ENCODE results near the gene ZNF606.
A peak's percentile ranks its signal among the peaks of the same experiment; 100 is the strongest.

ZNF606 gene

DNA sequence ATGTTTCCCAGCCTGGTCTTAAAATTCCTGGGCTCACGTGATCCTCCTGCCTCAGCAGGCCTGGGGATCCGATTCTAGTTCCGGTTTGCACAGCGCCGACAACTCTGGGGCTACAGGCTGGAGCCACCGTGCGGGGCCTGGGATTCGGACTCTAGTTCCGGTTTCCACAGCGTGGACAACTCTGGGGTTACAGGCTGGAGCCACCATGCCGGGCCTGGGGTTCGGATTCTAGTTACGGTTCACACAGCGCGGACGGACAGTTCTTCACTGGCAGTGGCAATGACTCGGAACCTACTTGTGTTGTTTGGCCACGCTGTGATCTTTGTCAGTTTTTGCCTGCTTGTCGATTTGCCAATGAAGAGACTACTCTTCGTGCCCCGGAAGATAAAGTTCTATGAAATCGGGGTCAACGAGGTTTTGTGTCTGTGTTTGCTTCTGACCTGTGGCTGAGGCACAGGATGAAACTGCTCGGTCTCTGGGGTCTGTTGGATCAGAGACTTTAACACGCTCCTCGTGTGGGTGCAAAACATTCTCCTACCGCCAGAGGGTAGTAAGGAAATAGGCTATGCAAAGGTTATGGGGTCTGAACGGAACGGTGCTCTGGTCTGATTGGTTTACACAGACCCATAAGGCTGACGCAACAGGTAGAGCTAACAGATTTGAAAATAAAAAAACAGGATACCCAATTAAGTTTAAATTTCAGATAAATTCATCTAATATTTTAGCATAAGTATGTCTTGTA lies 19.1 kb upstream of the ZNF606 start:
- Histone ChIP-seq H3K9ac (no peak overlapping the region), H3K4me2 (no peak overlapping the region), H3K36me3 (ENCODE audit: insufficient read depth) (no peaks in the 10 kb centered on the region)

GRCh38 chr19:58020129-58020528 lies 17.5 kb upstream of the ZNF606 start:
- Histone ChIP-seq H3K9ac (no peak overlapping the region), H3K36me3 (ENCODE audit: insufficient read depth) (no peaks in the 10 kb centered on the region), H3K4me3 (IDR thresholded peaks at IDR 0.05; ENCODE audit: insufficient read depth, low read depth, low read length) (no peak overlapping the region), H4K20me1 (ENCODE audit: insufficient read depth) (no peaks in the 10 kb centered on the region), H3K4me1 (ENCODE audit: low read depth, poor library complexity, severe bottlenecking) (no peaks in the 10 kb centered on the region), H3K79me2 (ENCODE audit: insufficient read depth, low read depth) (no peaks in the 10 kb centered on the region), H2AFZ (ENCODE audit: low read depth) (no peak overlapping the region), H3K27ac (no peak overlapping the region), H3K4me2 (no peak overlapping the region), H3K27me3 (ENCODE audit: insufficient read depth, low read depth) (0 out of 2 replicates have a peak, but pooled peaks cover 3% of the 10 kb centered on the region)
- no peak for TF ChIP-seq CTCF (conservative IDR thresholded peaks at IDR 0.05; ENCODE audit: low read depth, low read length)

More for the DNA sequence above, 19.1 kb upstream of the ZNF606 start:
- H4K20me1 ChIP-seq (ENCODE audit: insufficient read depth): no peaks in the 10 kb centered on the region
- peak; percentile 37 for TF ChIP-seq CTCF (conservative IDR thresholded peaks at IDR 0.05; ENCODE audit: low read depth, low read length)
- no peaks in the 10 kb centered on the region for H3K4me1 ChIP-seq (ENCODE audit: low read depth, poor library complexity, severe bottlenecking)
- H2AFZ ChIP-seq (ENCODE audit: low read depth): no peak overlapping the region
- no peak overlapping the region for H3K4me3 ChIP-seq (IDR thresholded peaks at IDR 0.05; ENCODE audit: insufficient read depth, low read depth, low read length)
- no peak overlapping the region for H3K27ac ChIP-seq
- H3K79me2 ChIP-seq (ENCODE audit: insufficient read depth, low read depth): no peaks in the 10 kb centered on the region
- 0 out of 2 replicates have a peak, but pooled peaks cover 3% of the 10 kb centered on the region for H3K27me3 ChIP-seq (ENCODE audit: insufficient read depth, low read depth)

DNA sequence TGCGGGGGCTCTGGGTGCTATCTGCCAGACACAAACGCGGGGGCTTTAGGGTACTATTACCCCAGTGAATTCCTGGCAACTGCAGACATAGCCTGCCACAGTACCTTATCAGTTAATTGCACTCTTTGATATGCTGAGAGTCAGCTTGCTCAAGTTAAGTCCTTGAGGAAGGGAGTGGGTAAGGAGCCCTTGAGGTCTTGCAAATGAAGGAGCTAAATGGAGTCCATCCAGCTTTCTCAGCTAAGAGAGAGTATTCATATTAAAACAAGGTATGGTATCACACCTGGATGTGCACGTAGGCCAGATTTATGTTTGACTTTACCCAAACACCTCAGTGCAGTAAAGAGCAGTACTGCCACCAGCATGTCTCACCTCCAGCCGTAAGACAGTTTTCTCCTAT lies 11.5 kb upstream of the ZNF606 start:
- TF ChIP-seq CTCF (conservative IDR thresholded peaks at IDR 0.05; ENCODE audit: low read depth, low read length): no peak
- Histone ChIP-seq H2AFZ (ENCODE audit: low read depth) (no peak overlapping the region), H3K4me3 (IDR thresholded peaks at IDR 0.05; ENCODE audit: insufficient read depth, low read depth, low read length) (no peak overlapping the region), H3K27ac (no peak overlapping the region), H3K4me1 (ENCODE audit: low read depth, poor library complexity, severe bottlenecking) (no peaks in the 10 kb centered on the region), H3K79me2 (ENCODE audit: insufficient read depth, low read depth) (no peaks in the 10 kb centered on the region), H3K9ac (no peak overlapping the region), H4K20me1 (ENCODE audit: insufficient read depth) (no peaks in the 10 kb centered on the region), H3K4me2 (no peak overlapping the region), H3K36me3 (ENCODE audit: insufficient read depth) (no peaks in the 10 kb centered on the region), H3K27me3 (ENCODE audit: insufficient read depth, low read depth) (no peaks in the 10 kb centered on the region)

GRCh38 chr19:58010507-58010906 lies 7.9 kb upstream of the ZNF606 start:
- Histone ChIP-seq H3K4me3 (IDR thresholded peaks at IDR 0.05; ENCODE audit: insufficient read depth, low read depth, low read length) (no peak overlapping the region), H3K4me1 (ENCODE audit: low read depth, poor library complexity, severe bottlenecking) (no peaks in the 10 kb centered on the region), H2AFZ (ENCODE audit: low read depth) (no peak overlapping the region), H3K9ac (no peak overlapping the region), H3K36me3 (ENCODE audit: insufficient read depth) (no peaks in the 10 kb centered on the region), H3K79me2 (ENCODE audit: insufficient read depth, low read depth) (no peaks in the 10 kb centered on the region), H3K4me2 (no peak overlapping the region), H3K27me3 (ENCODE audit: insufficient read depth, low read depth) (no peaks in the 10 kb centered on the region), H4K20me1 (ENCODE audit: insufficient read depth) (no peaks in the 10 kb centered on the region), H3K27ac (no peak overlapping the region)
- no peak for TF ChIP-seq CTCF (conservative IDR thresholded peaks at IDR 0.05; ENCODE audit: low read depth, low read length)

Measured in KMS-11 (cell line).